Measurements from ENCODE around the gene ADAM12.

Gene ADAM12

GRCh38 chr10:126420567-126421300, 32.5 kb upstream of the ADAM12 start:
- no peak overlapping the region for H3K4me3 ChIP-seq (ENCODE audit: low read depth, low read length)
- no peak for TF ChIP-seq CTCF (IDR thresholded peaks at IDR 0.05; ENCODE audit: borderline replicate concordance, insufficient read depth, low read depth, low read length)

DNA sequence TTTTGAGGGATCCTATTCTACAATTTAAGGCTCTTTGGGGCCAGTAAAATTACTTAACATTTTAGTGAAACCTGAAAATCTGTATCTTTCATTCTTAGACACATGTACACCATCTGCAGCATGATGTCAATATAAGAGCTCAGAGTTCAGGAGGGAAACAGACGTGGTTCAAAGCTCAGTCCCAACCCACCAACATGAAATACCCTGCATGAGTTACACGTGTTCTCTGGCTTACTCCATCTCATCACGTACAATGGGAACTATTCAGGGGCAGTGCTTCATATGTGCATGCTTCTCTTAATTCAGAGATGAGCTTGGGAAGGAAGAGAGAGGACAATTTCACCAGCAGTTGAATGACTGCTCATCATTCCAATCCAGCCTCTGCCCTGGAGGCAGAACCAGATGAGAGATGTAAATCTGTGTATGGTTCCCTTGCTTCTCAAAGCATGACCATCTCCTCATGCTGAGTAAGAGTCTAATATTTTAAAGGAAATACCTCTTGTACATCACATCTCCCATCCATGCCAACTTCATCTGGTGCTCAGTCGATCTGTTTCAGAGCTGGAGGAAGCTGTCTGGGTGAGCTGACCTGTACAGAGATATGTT, 29.0 kb upstream of the ADAM12 start:
- TF ChIP-seq CTCF (IDR thresholded peaks at IDR 0.05; ENCODE audit: borderline replicate concordance, insufficient read depth, low read depth, low read length): no peak
- no peak overlapping the region for H3K4me3 ChIP-seq (ENCODE audit: low read depth, low read length)

- no peak overlapping the region for H3K4me3 ChIP-seq (ENCODE audit: low read depth, low read length)
- no peak for TF ChIP-seq CTCF (IDR thresholded peaks at IDR 0.05; ENCODE audit: borderline replicate concordance, insufficient read depth, low read depth, low read length)
These were observed 21.5 kb upstream of the ADAM12 start for GRCh38 chr10:126409821-126410220.

GRCh38 chr10:126408953-126409641, 20.8 kb upstream of the ADAM12 start:
- H3K4me3 ChIP-seq (ENCODE audit: low read depth, low read length): no peak overlapping the region
- TF ChIP-seq CTCF (IDR thresholded peaks at IDR 0.05; ENCODE audit: borderline replicate concordance, insufficient read depth, low read depth, low read length): no peak

GRCh38 chr10:126407831-126408230, 19.6 kb upstream of the ADAM12 start:
- TF ChIP-seq CTCF (IDR thresholded peaks at IDR 0.05; ENCODE audit: borderline replicate concordance, insufficient read depth, low read depth, low read length): no peak
- H3K4me3 ChIP-seq (ENCODE audit: low read depth, low read length): no peak overlapping the region

DNA sequence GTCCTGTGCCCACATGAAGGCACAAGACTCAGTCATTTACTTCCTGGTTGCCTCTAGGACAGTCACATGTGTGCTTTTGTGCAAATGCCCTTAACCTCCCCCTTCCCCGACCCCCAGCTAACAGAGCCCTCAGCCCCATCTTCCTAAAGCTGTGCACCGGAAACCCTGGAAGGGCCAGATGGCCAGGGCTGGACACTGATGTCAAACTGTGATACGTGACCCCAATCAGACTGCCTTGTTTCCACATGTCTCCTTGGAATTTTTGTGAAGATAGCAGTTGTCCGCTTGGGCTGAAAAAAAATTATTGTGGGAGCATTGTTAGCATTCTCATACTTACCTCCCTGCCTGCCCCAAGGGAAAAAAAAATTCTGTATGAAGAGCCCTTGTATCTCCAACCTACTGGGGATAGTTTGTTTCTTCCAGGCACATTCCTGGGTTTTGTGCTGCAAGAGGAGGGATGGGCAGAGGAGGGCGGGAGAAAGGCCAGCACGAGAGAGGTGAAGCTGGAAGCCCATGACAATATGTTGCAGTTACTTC, 17.0 kb upstream of the ADAM12 start:
- TF ChIP-seq CTCF (IDR thresholded peaks at IDR 0.05; ENCODE audit: borderline replicate concordance, insufficient read depth, low read depth, low read length): no peak
- H3K4me3 ChIP-seq (ENCODE audit: low read depth, low read length): no peak overlapping the region
